ENCODE measurements around the gene C10orf95. TPM values are rescaled to one million over a fixed set of nuclear protein-coding genes. Genes with fewer than 3 reads are reported as not detected.

Gene C10orf95
- total and polyA plus RNA-seq, 11 donors: 0.18 to 0.21 TPM; not detected in 9

- H3K27me3 ChIP-seq: no peaks in the 10 kb centered on the region
- TF ChIP-seq POLR2A (IDR thresholded peaks at IDR 0.05) (no peak), CTCF (IDR thresholded peaks at IDR 0.05) (no peak)
- peaks cover 0 to 19% (median 0%) of the 10 kb centered on the region in 12 donors for H3K4me1 ChIP-seq
- DNase-seq (no peak), ATAC-seq (no peak)
- no peaks in the 10 kb centered on the region for H3K9me3 ChIP-seq
- intact Hi-C loops (cut with DNase I): loop anchor here in 1 of 10 donors (10.0 kb wide), 1 partner anchor 86 kb away; no protein-coding TSS in a partner anchor
- peaks cover 0 to 6% (median 0%) of the 10 kb centered on the region in 9 donors for H3K36me3 ChIP-seq
- no peak overlapping the region for H3K27ac ChIP-seq
- H3K4me3 ChIP-seq: no peak overlapping the region
- WGBS, 4 donors: 92 to 98% (median 94%) methylated on average over 19 to 36 of the region's 36 CpGs
These were observed 19.5 kb upstream of the C10orf95 start for GRCh38 chr10:102470579-102471546.

- no peaks in the 10 kb centered on the region for H3K9me3 ChIP-seq
- ATAC-seq (peak in 3 of 4 donors; percentile 18 to 35 (median 33)), DNase-seq (peak in 1 of 5 donors; percentile 32)
- H3K4me3 ChIP-seq: no peak overlapping the region
- H3K36me3 ChIP-seq: peaks cover 0 to 6% (median 0%) of the 10 kb centered on the region in 9 donors
- H3K4me1 ChIP-seq: peaks cover 0 to 19% (median 0%) of the 10 kb centered on the region in 12 donors
- H3K27ac ChIP-seq: peak overlapping the region in 1 of 12 donors; percentile 75
- WGBS, 4 donors: 64 to 81% (median 68%) methylated on average over 9 of the region's 9 CpGs
- H3K27me3 ChIP-seq: no peaks in the 10 kb centered on the region
- no peak for TF ChIP-seq CTCF (IDR thresholded peaks at IDR 0.05)
- no peak for TF ChIP-seq POLR2A (IDR thresholded peaks at IDR 0.05)
- intact Hi-C loops (cut with DNase I): no loop called here
These were observed 17.3 kb upstream of the C10orf95 start for GRCh38 chr10:102468683-102469082.

GRCh38 chr10:102467971-102468438, 16.7 kb upstream of the C10orf95 start:
- DNase-seq: no peak
- no peak for TF ChIP-seq CTCF (IDR thresholded peaks at IDR 0.05)
- TF ChIP-seq POLR2A (IDR thresholded peaks at IDR 0.05): no peak
- Histone ChIP-seq H3K4me3 (peak overlapping the region in 1 of 12 donors; percentile 1), H3K4me1 (peaks cover 0 to 19% (median 0%) of the 10 kb centered on the region in 12 donors), H3K27ac (peak overlapping the region in 1 of 12 donors; percentile 75), H3K36me3 (peaks cover 0 to 6% (median 0%) of the 10 kb centered on the region in 9 donors), H3K9me3 (no peaks in the 10 kb centered on the region), H3K27me3 (no peaks in the 10 kb centered on the region)
- intact Hi-C loops (cut with DNase I): no loop called here
- peak in 2 of 4 donors; percentile 23 to 40 for ATAC-seq
- WGBS, 4 donors: 57 to 74% (median 66%) methylated on average over 6 of the region's 6 CpGs

- TF ChIP-seq CTCF (IDR thresholded peaks at IDR 0.05) (no peak), POLR2A (IDR thresholded peaks at IDR 0.05) (no peak)
- peaks cover 0 to 6% (median 0%) of the 10 kb centered on the region in 9 donors for H3K36me3 ChIP-seq
- H3K27ac ChIP-seq: peak overlapping the region in 1 of 12 donors; percentile 75
- no peaks in the 10 kb centered on the region for H3K27me3 ChIP-seq
- intact Hi-C loops (cut with DNase I): no loop called here
- no peak for ATAC-seq
- WGBS, 4 donors: 75 to 96% (median 87%) methylated on average over 6 of the region's 6 CpGs
- no peaks in the 10 kb centered on the region for H3K9me3 ChIP-seq
- peaks cover 0 to 25% (median 2%) of the 10 kb centered on the region in 12 donors for H3K4me1 ChIP-seq
- no peak overlapping the region for H3K4me3 ChIP-seq
- DNase-seq: no peak
These were observed 16.0 kb upstream of the C10orf95 start for GRCh38 chr10:102467318-102467717.

Data from heart left ventricle (tissue), 16 donors.